A549 (cell line): Measurements from ENCODE around the gene FRS2. TPM values are rescaled to one million over a fixed set of nuclear protein-coding genes. Genes with fewer than 3 reads are reported as not detected.

Source experiments
- ATAC-seq, 2 experiments: fragments of 200-7000 bp in 1 of 2; fragments of >200 bp in 1 of 2; cut with Nextera tagmentation in 1 of 2; cut with Tn5 transposase in 1 of 2; 3 replicates each; pipeline versions ENCODE4 v1.8.0 to v1.9.1; 2018 to 2020; ENCODE audit warnings: mild to moderate bottlenecking in 1 of 2, moderate library complexity in 1 of 2
- CTCF ChIA-PET: fragments of 300-600 bp; sonication (Branson Sonifier 250); formaldehyde crosslinking; extraction: SDS; loops from one replicate; lab custom pipeline; 2021; ENCODE audit warnings: antibody characterized with exemption, inconsistent platforms; lab: Yijun Ruan, JAX
- POLR2A ChIA-PET: fragments of 350-600 bp; formaldehyde crosslinking; extraction: SDS; loops from one replicate; lab custom pipeline; 2021; ENCODE audit warnings: antibody characterized with exemption, inconsistent platforms; lab: Yijun Ruan, JAX
- DNase-seq, 2 experiments: peaks; one replicate each; pipeline versions ENCODE4 v3.0.0 to v3.0.0-alpha.2; 2011 to 2016; ENCODE audit warnings: low read depth in 1 of 2, low spot score in 1 of 2
- FAIRE-seq: peaks from 2 replicates; lab custom pipeline; 2011; peaks lifted over from hg19 to GRCh38; lab: Jason Lieb, UNC
- H3K27ac ChIP-seq, 2 experiments: fragments of >200 bp; sonication (Bioruptor Twin); formaldehyde crosslinking; 3 replicates each; pipeline ENCODE4 v1.5.1; 2016 to 2017
- H3K4me1 ChIP-seq: fragments of >200 bp; sonication (Bioruptor Twin); formaldehyde crosslinking; 3 replicates; pipeline ENCODE4 v1.6.1; 2016
- H3K4me2 ChIP-seq: fragments of >200 bp; sonication (Bioruptor Twin); formaldehyde crosslinking; 3 replicates; pipeline ENCODE4 v1.6.1; 2016
- H3K4me3 ChIP-seq: fragments of >200 bp; sonication (Bioruptor Twin); formaldehyde crosslinking; 3 replicates; pipeline ENCODE4 v1.5.1; 2016
- H3K9me3 ChIP-seq: fragments of >200 bp; sonication (Bioruptor Twin); formaldehyde crosslinking; 3 replicates; pipeline ENCODE4 v1.6.1; 2016
- BHLHE40 ChIP-seq: IDR thresholded peaks from 2 replicates; pipeline ENCODE4 v1.6.1; 2012; ENCODE audit warnings: low read depth, low read length, inconsistent platforms
- CBX2 ChIP-seq: fragments of 200-600 bp; sonication (generic); IDR thresholded peaks from 2 replicates; pipeline ENCODE4 v1.6.1; 2016; ENCODE audit warnings: low read depth, mild to moderate bottlenecking, borderline replicate concordance
- CBX8 ChIP-seq: fragments of 200-600 bp; sonication (generic); IDR thresholded peaks from 2 replicates; pipeline ENCODE4 v1.6.1; 2016
- CHD4 ChIP-seq: fragments of 200-600 bp; sonication (generic); IDR thresholded peaks from 2 replicates; pipeline ENCODE4 v1.6.1; 2016; ENCODE audit warnings: antibody characterized with exemption, mild to moderate bottlenecking, borderline replicate concordance
- EHMT2 ChIP-seq: fragments of 200-600 bp; sonication (generic); IDR thresholded peaks from 2 replicates; pipeline ENCODE4 v1.6.1; 2016; ENCODE audit warnings: antibody characterized with exemption, low read depth, mild to moderate bottlenecking, moderate library complexity
- EP300 ChIP-seq, 2 experiments: fragments of >200 bp; sonication (Bioruptor Twin); formaldehyde crosslinking; IDR thresholded peaks; 2 replicates in 1 of 2; 3 replicates in 1 of 2; pipeline ENCODE4 v1.6.1; 2016 to 2017
- FOSB ChIP-seq: fragments of 250-450 bp; sonication (Bioruptor Pico); IDR thresholded peaks from 2 replicates; pipeline ENCODE4 v1.5.0; 2020; ENCODE audit warnings: mild to moderate bottlenecking, moderate library complexity
- HDAC2 ChIP-seq: fragments of 200-600 bp; sonication (generic); IDR thresholded peaks from 2 replicates; pipeline ENCODE4 v1.6.1; 2016
- HOXB13 ChIP-seq: fragments of 250-450 bp; sonication (Bioruptor Pico); IDR thresholded peaks from 2 replicates; pipeline ENCODE4 v1.5.0; 2020; ENCODE audit warnings: low read depth, mild to moderate bottlenecking, moderate library complexity
- JUNB ChIP-seq: fragments of >200 bp; sonication (Bioruptor Twin); formaldehyde crosslinking; IDR thresholded peaks from 2 replicates; pipeline ENCODE4 v1.6.1; 2016
- KDM5A ChIP-seq: fragments of 200-600 bp; sonication (generic); IDR thresholded peaks from 2 replicates; pipeline ENCODE4 v1.6.1; 2016; ENCODE audit warnings: antibody characterized with exemption, mild to moderate bottlenecking
- MAZ ChIP-seq: fragments of 150-350 bp; IDR thresholded peaks from 2 replicates; pipeline ENCODE4 v1.6.1; 2014; ENCODE audit warnings: antibody characterized with exemption, low read depth, low read length, borderline replicate concordance
- MYC ChIP-seq: IDR thresholded peaks from 2 replicates; pipeline ENCODE4 v1.6.1; 2012; ENCODE audit warnings: mild to moderate bottlenecking, inconsistent platforms, low read length, improper control_type of control experiment, borderline replicate concordance
- NPAS2 ChIP-seq: fragments of 250-450 bp; sonication (Bioruptor Pico); IDR thresholded peaks from 2 replicates; pipeline ENCODE4 v1.8.0; 2022; ENCODE audit warnings: mild to moderate bottlenecking, moderate library complexity, borderline replicate concordance
- PHF8 ChIP-seq: fragments of 200-600 bp; sonication (generic); IDR thresholded peaks from 2 replicates; pipeline ENCODE4 v1.6.1; 2016; ENCODE audit warnings: low read depth, mild to moderate bottlenecking, antibody characterized with exemption, moderate library complexity, borderline replicate concordance
- RARB ChIP-seq: fragments of 250-450 bp; sonication (Bioruptor Pico); IDR thresholded peaks from 2 replicates; pipeline ENCODE4 v1.8.0; 2021; ENCODE audit warnings: mild to moderate bottlenecking, moderate library complexity
- RCOR1 ChIP-seq: fragments of 150-350 bp; IDR thresholded peaks from 2 replicates; pipeline ENCODE4 v1.6.1; 2014; ENCODE audit warnings: antibody characterized with exemption, low read length, low read depth
- TFCP2L1 ChIP-seq: fragments of 250-450 bp; sonication (Bioruptor Pico); IDR thresholded peaks from 2 replicates; pipeline ENCODE4 v1.5.0; 2021; ENCODE audit warnings: mild to moderate bottlenecking
- ZC3H11A ChIP-seq: fragments of 450-650 bp; IDR thresholded peaks from 2 replicates; pipeline ENCODE4 v1.6.1; 2014; ENCODE audit warnings: antibody characterized with exemption, mild to moderate bottlenecking
- WGBS: methylation state at CpG from one replicate; pipeline ENCODE4 v1.1.6; 2017; ENCODE audit errors: missing lambda C conversion rate; 5-methylcytosine and 5-hydroxymethylcytosine counted together
- polyA plus RNA-seq, 4 experiments: library from polyadenylated mRNA; depleted of rRNA in 3 of 4; stranded (reverse); fragments of >200 nt; fragmentation: RNase III in 1 of 4; extraction: RNeasy Plus Mini Kit Qiagen cat#74134 plus additional on column Dnase treatment in 1 of 4; gene quantifications; 2 replicates in 3 of 4; 3 replicates in 1 of 4; pipeline ENCODE4 v1.2.3, GENCODE V29; 2011 to 2017
- TF ChIP-seq, protein P1 (sequence below): fragments of 200-600 bp; sonication (generic); IDR thresholded peaks from 2 replicates; pipeline ENCODE4 v1.6.1; 2016; ENCODE audit warnings: antibody characterized with exemption, mild to moderate bottlenecking, moderate library complexity
- TF ChIP-seq, protein P2 (sequence below): fragments of 250-450 bp; sonication (Bioruptor Pico); IDR thresholded peaks from 2 replicates; pipeline ENCODE4 v1.5.0; 2020; ENCODE audit warnings: low read depth, mild to moderate bottlenecking, moderate library complexity
- TF ChIP-seq, protein P3 (sequence below): fragments of 450-650 bp; IDR thresholded peaks from 2 replicates; pipeline ENCODE4 v1.6.1; 2014; ENCODE audit warnings: antibody characterized with exemption
- TF ChIP-seq, protein P4 (sequence below): fragments of 150-350 bp; IDR thresholded peaks from 2 replicates; pipeline ENCODE4 v1.6.1; 2014; ENCODE audit warnings: low read depth, mild to moderate bottlenecking, low read length
- TF ChIP-seq, protein P5 (sequence below): IDR thresholded peaks from 2 replicates; pipeline ENCODE4 v1.6.1; 2012
- TF ChIP-seq, protein P6 (sequence below): fragments of 250-450 bp; sonication (Bioruptor Pico); IDR thresholded peaks from 2 replicates; pipeline ENCODE4 v1.5.0; 2021; ENCODE audit warnings: mild to moderate bottlenecking, moderate library complexity, borderline replicate concordance

FRS2 gene
- polyA plus RNA-seq, 2 of the 4 experiments (the other 2 are of a cell fraction), result 14.9 to 28.6 TPM

DNA sequence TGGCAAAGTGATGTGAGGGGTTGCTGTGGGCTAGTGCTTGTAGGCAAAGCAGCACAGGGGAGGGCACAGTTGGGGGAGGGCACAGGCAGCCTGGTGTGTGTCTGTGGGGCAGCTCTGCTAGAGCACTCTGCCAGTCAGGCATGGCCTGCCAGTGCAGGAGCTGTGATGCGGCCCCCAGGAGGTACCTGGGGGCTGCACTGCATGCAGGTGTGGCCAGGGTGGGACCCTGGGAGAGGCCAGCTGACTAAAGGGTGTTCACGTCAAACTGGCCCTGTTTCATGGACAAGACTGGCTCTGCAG is 54.1 kb downstream of the FRS2 start:
- Histone ChIP-seq H3K4me2 (no peak overlapping the region), H3K4me1 (peaks cover 21% of the 10 kb centered on the region), H3K27ac (no peak overlapping the region), H3K9me3 (peaks cover 26% of the 10 kb centered on the region; the same call in 1 of the 3 replicates), H3K4me3 (no peak overlapping the region)
- CTCF ChIA-PET, result no interaction called here
- ATAC-seq (peak in 1 of 2 experiments; percentile 36; a peak in 3 of 6 replicates), FAIRE-seq (no peak), DNase-seq (no peak)
- no peak for TF ChIP-seq CHD4
- no peak for TF ChIP-seq HDAC2
- no peak for TF ChIP-seq NPAS2 (CRISPR knock-in tag)
- no peak for TF ChIP-seq ZC3H11A
- no peak for TF ChIP-seq TFCP2L1 (CRISPR knock-in tag)
- TF ChIP-seq, protein P1, sequence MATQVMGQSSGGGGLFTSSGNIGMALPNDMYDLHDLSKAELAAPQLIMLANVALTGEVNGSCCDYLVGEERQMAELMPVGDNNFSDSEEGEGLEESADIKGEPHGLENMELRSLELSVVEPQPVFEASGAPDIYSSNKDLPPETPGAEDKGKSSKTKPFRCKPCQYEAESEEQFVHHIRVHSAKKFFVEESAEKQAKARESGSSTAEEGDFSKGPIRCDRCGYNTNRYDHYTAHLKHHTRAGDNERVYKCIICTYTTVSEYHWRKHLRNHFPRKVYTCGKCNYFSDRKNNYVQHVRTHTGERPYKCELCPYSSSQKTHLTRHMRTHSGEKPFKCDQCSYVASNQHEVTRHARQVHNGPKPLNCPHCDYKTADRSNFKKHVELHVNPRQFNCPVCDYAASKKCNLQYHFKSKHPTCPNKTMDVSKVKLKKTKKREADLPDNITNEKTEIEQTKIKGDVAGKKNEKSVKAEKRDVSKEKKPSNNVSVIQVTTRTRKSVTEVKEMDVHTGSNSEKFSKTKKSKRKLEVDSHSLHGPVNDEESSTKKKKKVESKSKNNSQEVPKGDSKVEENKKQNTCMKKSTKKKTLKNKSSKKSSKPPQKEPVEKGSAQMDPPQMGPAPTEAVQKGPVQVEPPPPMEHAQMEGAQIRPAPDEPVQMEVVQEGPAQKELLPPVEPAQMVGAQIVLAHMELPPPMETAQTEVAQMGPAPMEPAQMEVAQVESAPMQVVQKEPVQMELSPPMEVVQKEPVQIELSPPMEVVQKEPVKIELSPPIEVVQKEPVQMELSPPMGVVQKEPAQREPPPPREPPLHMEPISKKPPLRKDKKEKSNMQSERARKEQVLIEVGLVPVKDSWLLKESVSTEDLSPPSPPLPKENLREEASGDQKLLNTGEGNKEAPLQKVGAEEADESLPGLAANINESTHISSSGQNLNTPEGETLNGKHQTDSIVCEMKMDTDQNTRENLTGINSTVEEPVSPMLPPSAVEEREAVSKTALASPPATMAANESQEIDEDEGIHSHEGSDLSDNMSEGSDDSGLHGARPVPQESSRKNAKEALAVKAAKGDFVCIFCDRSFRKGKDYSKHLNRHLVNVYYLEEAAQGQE, result no peak
- no peak for TF ChIP-seq EHMT2
- TF ChIP-seq, protein P2, sequence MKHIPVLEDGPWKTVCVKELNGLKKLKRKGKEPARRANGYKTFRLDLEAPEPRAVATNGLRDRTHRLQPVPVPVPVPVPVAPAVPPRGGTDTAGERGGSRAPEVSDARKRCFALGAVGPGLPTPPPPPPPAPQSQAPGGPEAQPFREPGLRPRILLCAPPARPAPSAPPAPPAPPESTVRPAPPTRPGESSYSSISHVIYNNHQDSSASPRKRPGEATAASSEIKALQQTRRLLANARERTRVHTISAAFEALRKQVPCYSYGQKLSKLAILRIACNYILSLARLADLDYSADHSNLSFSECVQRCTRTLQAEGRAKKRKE (CRISPR knock-in tag), result no peak
- TF ChIP-seq RCOR1, result no peak
- TF ChIP-seq, protein P3, sequence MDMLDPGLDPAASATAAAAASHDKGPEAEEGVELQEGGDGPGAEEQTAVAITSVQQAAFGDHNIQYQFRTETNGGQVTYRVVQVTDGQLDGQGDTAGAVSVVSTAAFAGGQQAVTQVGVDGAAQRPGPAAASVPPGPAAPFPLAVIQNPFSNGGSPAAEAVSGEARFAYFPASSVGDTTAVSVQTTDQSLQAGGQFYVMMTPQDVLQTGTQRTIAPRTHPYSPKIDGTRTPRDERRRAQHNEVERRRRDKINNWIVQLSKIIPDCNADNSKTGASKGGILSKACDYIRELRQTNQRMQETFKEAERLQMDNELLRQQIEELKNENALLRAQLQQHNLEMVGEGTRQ, result no peak
- no peak for TF ChIP-seq KDM5A
- no peak for TF ChIP-seq HOXB13
- TF ChIP-seq MYC, result no peak
- TF ChIP-seq EP300 (IDR thresholded peaks at IDR 0.05), result no peak
- TF ChIP-seq CBX2, result no peak
- TF ChIP-seq RARB (CRISPR knock-in tag), result no peak
- 83% methylated on average over 1 of the region's 2 CpGs for WGBS
- POLR2A ChIA-PET, result interaction anchor here (0.7 kb wide), 1 partner anchor 7 kb away, joined by 4 read pairs; no protein-coding TSS in a partner anchor

DNA sequence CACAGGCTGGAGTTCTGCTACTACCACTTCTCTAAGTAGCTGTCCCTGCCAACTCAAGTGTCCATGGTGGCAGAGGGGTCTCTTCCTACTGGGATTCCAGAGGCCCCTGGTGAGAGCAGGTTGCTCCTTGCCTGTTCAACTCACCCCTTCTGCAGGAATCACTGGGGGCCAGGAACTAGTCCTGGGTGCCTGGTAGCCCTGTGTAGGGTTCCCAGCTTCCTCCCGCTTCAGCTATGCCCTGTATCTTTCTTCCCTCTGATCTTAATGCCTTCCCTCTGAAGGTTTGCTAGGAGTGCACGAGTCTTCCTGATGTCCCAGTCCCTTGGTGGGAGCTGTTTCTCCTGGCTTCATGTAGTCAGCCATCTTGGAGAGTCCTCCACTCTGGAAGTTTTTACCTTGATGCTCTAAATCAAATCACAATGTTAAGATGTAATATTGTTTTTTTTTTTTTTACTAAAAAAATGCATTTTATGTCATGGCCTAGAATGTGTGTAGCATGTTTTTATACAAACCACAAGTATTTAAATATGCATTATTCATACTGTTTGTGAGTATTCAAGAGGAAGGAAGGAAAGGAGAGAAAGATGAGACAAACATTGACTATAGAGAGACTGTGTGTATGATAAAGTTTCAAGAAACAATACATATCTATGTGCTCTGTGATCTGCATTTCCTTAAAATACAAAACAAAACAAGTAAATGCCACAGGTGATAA is 54.7 kb downstream of the FRS2 start:
- POLR2A ChIA-PET, result interaction anchor here (0.7 kb wide), 1 partner anchor 8 kb away, joined by 4 read pairs; no protein-coding TSS in a partner anchor
- no peak for DNase-seq
- no peak overlapping the region for H3K4me2 ChIP-seq
- CTCF ChIA-PET, result interaction anchor here (0.8 kb wide), 1 partner anchor 31 kb away, joined by 3 read pairs; no protein-coding TSS in a partner anchor
- peak in 1 of 2 experiments; percentile 51; a peak in 3 of 6 replicates for ATAC-seq
- 86% methylated on average over 2 of the region's 2 CpGs for WGBS
- H3K4me1 ChIP-seq, result peaks cover 21% of the 10 kb centered on the region
- no peak for FAIRE-seq
- peaks cover 26% of the 10 kb centered on the region; the same call in 1 of the 3 replicates for H3K9me3 ChIP-seq
- no peak overlapping the region for H3K4me3 ChIP-seq
- no peak overlapping the region for H3K27ac ChIP-seq
- TF ChIP-seq, protein P4, sequence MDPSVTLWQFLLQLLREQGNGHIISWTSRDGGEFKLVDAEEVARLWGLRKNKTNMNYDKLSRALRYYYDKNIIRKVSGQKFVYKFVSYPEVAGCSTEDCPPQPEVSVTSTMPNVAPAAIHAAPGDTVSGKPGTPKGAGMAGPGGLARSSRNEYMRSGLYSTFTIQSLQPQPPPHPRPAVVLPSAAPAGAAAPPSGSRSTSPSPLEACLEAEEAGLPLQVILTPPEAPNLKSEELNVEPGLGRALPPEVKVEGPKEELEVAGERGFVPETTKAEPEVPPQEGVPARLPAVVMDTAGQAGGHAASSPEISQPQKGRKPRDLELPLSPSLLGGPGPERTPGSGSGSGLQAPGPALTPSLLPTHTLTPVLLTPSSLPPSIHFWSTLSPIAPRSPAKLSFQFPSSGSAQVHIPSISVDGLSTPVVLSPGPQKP, result no peak
- no peak for TF ChIP-seq BHLHE40
- TF ChIP-seq, protein P5, sequence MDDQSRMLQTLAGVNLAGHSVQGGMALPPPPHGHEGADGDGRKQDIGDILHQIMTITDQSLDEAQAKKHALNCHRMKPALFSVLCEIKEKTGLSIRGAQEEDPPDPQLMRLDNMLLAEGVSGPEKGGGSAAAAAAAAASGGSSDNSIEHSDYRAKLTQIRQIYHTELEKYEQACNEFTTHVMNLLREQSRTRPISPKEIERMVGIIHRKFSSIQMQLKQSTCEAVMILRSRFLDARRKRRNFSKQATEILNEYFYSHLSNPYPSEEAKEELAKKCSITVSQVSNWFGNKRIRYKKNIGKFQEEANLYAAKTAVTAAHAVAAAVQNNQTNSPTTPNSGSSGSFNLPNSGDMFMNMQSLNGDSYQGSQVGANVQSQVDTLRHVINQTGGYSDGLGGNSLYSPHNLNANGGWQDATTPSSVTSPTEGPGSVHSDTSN, result no peak
- TF ChIP-seq, protein P6, sequence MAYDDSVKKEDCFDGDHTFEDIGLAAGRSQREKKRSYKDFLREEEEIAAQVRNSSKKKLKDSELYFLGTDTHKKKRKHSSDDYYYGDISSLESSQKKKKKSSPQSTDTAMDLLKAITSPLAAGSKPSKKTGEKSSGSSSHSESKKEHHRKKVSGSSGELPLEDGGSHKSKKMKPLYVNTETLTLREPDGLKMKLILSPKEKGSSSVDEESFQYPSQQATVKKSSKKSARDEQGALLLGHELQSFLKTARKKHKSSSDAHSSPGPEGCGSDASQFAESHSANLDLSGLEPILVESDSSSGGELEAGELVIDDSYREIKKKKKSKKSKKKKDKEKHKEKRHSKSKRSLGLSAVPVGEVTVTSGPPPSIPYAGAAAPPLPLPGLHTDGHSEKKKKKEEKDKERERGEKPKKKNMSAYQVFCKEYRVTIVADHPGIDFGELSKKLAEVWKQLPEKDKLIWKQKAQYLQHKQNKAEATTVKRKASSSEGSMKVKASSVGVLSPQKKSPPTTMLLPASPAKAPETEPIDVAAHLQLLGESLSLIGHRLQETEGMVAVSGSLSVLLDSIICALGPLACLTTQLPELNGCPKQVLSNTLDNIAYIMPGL, result no peak
- no peak for TF ChIP-seq PHF8
- no peak for TF ChIP-seq CBX8
- no peak for TF ChIP-seq CHD4
- no peak for TF ChIP-seq MAZ
- no peak for TF ChIP-seq FOSB (CRISPR knock-in tag)
- TF ChIP-seq, protein P2 (CRISPR knock-in tag), result no peak
- no peak for TF ChIP-seq EHMT2
- TF ChIP-seq JUNB, result no peak
- TF ChIP-seq CBX2, result no peak
